Keratinocyte (primary cell): Measurements from ENCODE around the gene TBC1D8.

Experiments used
- CTCF ChIP-seq, 3 experiments: IDR thresholded peaks in 1 of 3; conservative IDR thresholded peaks in 1 of 3; optimal IDR thresholded peaks in 1 of 3; 2 replicates in 2 of 3; 3 replicates in 1 of 3; pipeline versions ENCODE3 to v1.5.1; 2011; ENCODE audit warnings: low read length in 3 of 3, mild to moderate bottlenecking in 3 of 3, moderate library complexity in 2 of 3, control low read depth in 1 of 3, inconsistent platforms in 1 of 3; ENCODE audit not compliant: insufficient read depth in 2 of 3; ENCODE audit errors: extremely low read depth in 1 of 3
- EZH2 ChIP-seq: IDR thresholded peaks from one replicate; pipeline ENCODE4 v1.6.1; 2012; ENCODE audit warnings: inconsistent platforms, mild to moderate bottlenecking, low read length, moderate library complexity

GRCh38 chr2:100987536-100987935 is 163.6 kb downstream of the TBC1D8 start:
- TF ChIP-seq CTCF (optimal IDR thresholded peaks at IDR 0.05 in 1 of 3, IDR thresholded peaks at IDR 0.05 in 1 of 3, conservative IDR thresholded peaks at IDR 0.05 in 1 of 3; ENCODE audit: extremely low read depth in 1 of 3, insufficient read depth in 2 of 3, low read length in 3 of 3): no peak
- TF ChIP-seq EZH2: no peak
